CD4-positive, alpha-beta T cell (primary cell): Measurements from ENCODE around the gene CDRT15. TPM values are rescaled to one million over a fixed set of nuclear protein-coding genes. Genes with fewer than 3 reads are reported as not detected.
"Not testable (repeated sequence)": the region's sequence is repeated elsewhere in the genome, so short reads cannot be mapped to it uniquely, and the experiment has no call there.

Experiments
- ATAC-seq: fragments of 200-7000 bp; cut with Tn5 transposase; one replicate; pipeline ENCODE4 v1.10.0; 2022; ENCODE audit warnings: mild to moderate bottlenecking; ENCODE audit not compliant: poor library complexity
- CTCF ChIA-PET: fragments of 350-600 bp; sonication (Branson Sonifier 250); formaldehyde crosslinking; loops from one replicate; lab custom pipeline; 2021; ENCODE audit warnings: antibody characterized with exemption, inconsistent platforms; lab: Charles Lee
- POLR2A ChIA-PET: fragments of 350-600 bp; sonication (Branson Sonifier 250); formaldehyde crosslinking; loops from one replicate; lab custom pipeline; 2021; ENCODE audit warnings: antibody characterized with exemption, inconsistent platforms; lab: Charles Lee
- DNase-seq, 14 experiments: peaks; one replicate each; pipeline ENCODE4 v3.0.0-alpha.2; 2013 to 2020; ENCODE audit warnings: mixed read lengths in 2 of 14
- H3K27ac ChIP-seq, 2 donors: one replicate each; pipeline versions ENCODE4 v1.5.1 to v1.7.0; 2013; ENCODE audit warnings: low read length in 2 of 2, low read depth in 1 of 2, mild to moderate bottlenecking in 1 of 2
- H3K27me3 ChIP-seq, 2 experiments: 1 replicate in 1 of 2; 2 replicates in 1 of 2; pipeline versions ENCODE4 v1.6.1 to v1.7.0; 2013; ENCODE audit warnings: low read length in 2 of 2, control low read depth in 1 of 2, mild to moderate bottlenecking in 1 of 2, moderate library complexity in 1 of 2; ENCODE audit not compliant: insufficient read depth in 2 of 2, control insufficient read depth in 1 of 2
- H3K36me3 ChIP-seq: one replicate; pipeline ENCODE4 v1.6.1; 2013; ENCODE audit warnings: low read length, control low read depth; ENCODE audit not compliant: insufficient read depth
- H3K4me1 ChIP-seq: one replicate; pipeline ENCODE4 v1.6.1; 2013; ENCODE audit warnings: low read length, control low read depth; ENCODE audit not compliant: insufficient read depth
- H3K4me3 ChIP-seq: one replicate; pipeline ENCODE4 v1.5.1; 2013; ENCODE audit warnings: mild to moderate bottlenecking, low read length, moderate library complexity
- H3K9me3 ChIP-seq, 2 experiments: 1 replicate in 1 of 2; 2 replicates in 1 of 2; pipeline versions ENCODE4 v1.6.1 to v1.7.0; 2013; ENCODE audit warnings: low read length in 2 of 2, mild to moderate bottlenecking in 2 of 2, control low read depth in 1 of 2, moderate library complexity in 1 of 2; ENCODE audit not compliant: control insufficient read depth in 1 of 2, insufficient read depth in 1 of 2
- H3K27ac Mint-ChIP-seq: one replicate; pipeline ENCODE4 v1.8.0; 2020; ENCODE audit warnings: mixed read lengths
- H3K27me3 Mint-ChIP-seq: one replicate; pipeline ENCODE4 v1.8.0; 2021; ENCODE audit warnings: mixed read lengths
- H3K36me3 Mint-ChIP-seq: one replicate; pipeline ENCODE4 v1.8.0; 2021; ENCODE audit warnings: low read depth, mixed read lengths
- H3K4me1 Mint-ChIP-seq: one replicate; pipeline ENCODE4 v1.8.0; 2021; ENCODE audit warnings: low read depth, mixed read lengths
- H3K4me3 Mint-ChIP-seq: one replicate; pipeline ENCODE4 v1.8.0; 2020; ENCODE audit warnings: mild to moderate bottlenecking, mixed read lengths
- H3K9me3 Mint-ChIP-seq: one replicate; pipeline ENCODE4 v1.8.0; 2020; ENCODE audit warnings: mixed read lengths
- CTCF ChIP-seq: fragments of 200-600 bp; IDR thresholded peaks from one replicate; pipeline ENCODE4 v1.8.0; 2022; ENCODE audit warnings: antibody characterized with exemption, mild to moderate bottlenecking
- intact Hi-C, 2 experiments: fragments of 100-400 bp; cut with DNase I in 1 of 2; cut with micrococcal nuclease in 1 of 2; formaldehyde crosslinking; loops; one replicate each; pipeline versions ENCODE4 v1.15.1 to v1.9.0; 2023 to 2025; cut with DNase I, micrococcal nuclease
- total RNA-seq, 174 experiments: library from RNA in 2 of 174; stranded (reverse) in 2 of 174; gene quantifications; one replicate each; pipeline ENCODE4 v1.2.3 and lab custom pipeline; 2021 to 2026

The CDRT15 gene
- total RNA-seq, 2 experiments from 2014 or later: not detected

GRCh38 chr17:14245002-14245401, 8.3 kb upstream of the CDRT15 start:
- H3K27ac ChIP-seq: no peak overlapping the region
- no peaks in the 10 kb centered on the region for H3K36me3 ChIP-seq
- Mint-ChIP-seq H3K27ac (no peak overlapping the region), H3K4me1 (no peaks in the 10 kb centered on the region), H3K4me3 (no peak overlapping the region), H3K36me3 (no peaks in the 10 kb centered on the region), H3K9me3 (no peaks in the 10 kb centered on the region), H3K27me3 (no peaks in the 10 kb centered on the region)
- no peak for TF ChIP-seq CTCF
- ATAC-seq (no peak), DNase-seq (no peak)
- ChIA-PET POLR2A (no interaction called here), CTCF (interaction anchor here (0.5 kb wide), 1 partner anchor 1213 kb away, joined by 3 read pairs; no protein-coding TSS in a partner anchor)
- intact Hi-C loops: no loop called here
- no peak overlapping the region for H3K4me3 ChIP-seq
- H3K27me3 ChIP-seq: no peaks in the 10 kb centered on the region
- H3K4me1 ChIP-seq: no peaks in the 10 kb centered on the region
- no peaks in the 10 kb centered on the region for H3K9me3 ChIP-seq

- H3K27ac Mint-ChIP-seq, CTCF ChIA-PET, H3K4me1 Mint-ChIP-seq, H3K4me3 ChIP-seq, H3K9me3 ChIP-seq, H3K27me3 ChIP-seq, H3K9me3 Mint-ChIP-seq, ATAC-seq, H3K27ac ChIP-seq, intact Hi-C loops, H3K36me3 ChIP-seq, H3K4me3 Mint-ChIP-seq, DNase-seq, H3K4me1 ChIP-seq, H3K36me3 Mint-ChIP-seq, H3K27me3 Mint-ChIP-seq, POLR2A ChIA-PET: not testable (repeated sequence)
These were observed 2.6 kb upstream of the CDRT15 start for GRCh38 chr17:14239271-14239670.

- H3K4me1 Mint-ChIP-seq, CTCF ChIA-PET, intact Hi-C loops: not testable (repeated sequence)
These were observed 630 bp downstream of the CDRT15 start for GRCh38 chr17:14236032-14236431.

GRCh38 chr17:14235047-14235446, 1.6 kb downstream of the CDRT15 start:
- H3K27ac ChIP-seq, CTCF ChIA-PET, H3K27me3 Mint-ChIP-seq, POLR2A ChIA-PET, H3K4me3 Mint-ChIP-seq, H3K36me3 ChIP-seq, H3K9me3 ChIP-seq, DNase-seq, H3K9me3 Mint-ChIP-seq, H3K27ac Mint-ChIP-seq, H3K4me1 Mint-ChIP-seq, intact Hi-C loops, H3K4me3 ChIP-seq, H3K4me1 ChIP-seq, H3K27me3 ChIP-seq, H3K36me3 Mint-ChIP-seq, ATAC-seq: not testable (repeated sequence)

More at GRCh38 chr17:14236032-14236431, 630 bp downstream of the CDRT15 start:
- ATAC-seq, H3K9me3 ChIP-seq, DNase-seq, H3K36me3 Mint-ChIP-seq, H3K36me3 ChIP-seq, H3K27me3 ChIP-seq, H3K4me3 ChIP-seq, POLR2A ChIA-PET, H3K27me3 Mint-ChIP-seq, H3K27ac ChIP-seq, H3K4me3 Mint-ChIP-seq, H3K9me3 Mint-ChIP-seq, H3K4me1 ChIP-seq, H3K27ac Mint-ChIP-seq: not testable (repeated sequence)

GRCh38 chr17:14231187-14231586, 5.5 kb downstream of the CDRT15 start:
- H3K9me3 ChIP-seq, H3K4me3 ChIP-seq, CTCF ChIA-PET, intact Hi-C loops, H3K27me3 Mint-ChIP-seq, H3K4me1 ChIP-seq, H3K27ac ChIP-seq, H3K27ac Mint-ChIP-seq, ATAC-seq, H3K36me3 ChIP-seq, H3K4me1 Mint-ChIP-seq, DNase-seq, H3K9me3 Mint-ChIP-seq, H3K27me3 ChIP-seq, POLR2A ChIA-PET, H3K36me3 Mint-ChIP-seq, H3K4me3 Mint-ChIP-seq: not testable (repeated sequence)
